GM21526 (cell line): ENCODE measurements around the gene DYNC1H1.

Experiments used
- ATAC-seq: cut with Tn5 transposase; IDR thresholded peaks from one replicate; pipeline ENCODE4 v1.9.1; 2021; ENCODE audit warnings: moderate library complexity; ENCODE audit not compliant: unreplicated experiment, low FRiP score

Gene DYNC1H1

DNA sequence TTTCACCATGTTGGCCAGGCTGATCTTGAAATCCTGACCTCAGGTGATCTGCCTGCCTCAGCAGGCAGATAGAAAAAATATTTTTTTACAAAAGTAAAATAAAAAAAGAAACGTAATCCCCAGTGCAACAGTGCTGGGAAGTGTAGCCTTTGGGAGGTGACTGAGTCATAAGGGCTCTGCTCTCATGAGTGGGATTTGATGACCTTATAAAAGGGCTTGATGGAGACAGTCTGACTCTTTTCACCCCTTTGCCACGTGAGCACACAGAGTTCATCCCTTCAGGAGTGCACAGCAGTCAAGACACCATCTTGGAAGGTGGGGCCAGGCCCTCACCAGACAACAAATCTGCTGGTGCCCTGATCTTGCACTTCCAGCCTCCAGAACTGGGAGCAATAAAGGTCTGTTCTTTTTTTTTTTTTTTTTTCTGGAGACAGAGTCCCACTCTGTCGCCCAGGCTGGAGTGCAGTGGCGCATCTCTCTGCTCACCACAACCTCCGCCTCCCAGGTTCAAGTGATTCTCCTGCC is 24.7 kb upstream of the DYNC1H1 start:
- ATAC-seq = no peak

DNA sequence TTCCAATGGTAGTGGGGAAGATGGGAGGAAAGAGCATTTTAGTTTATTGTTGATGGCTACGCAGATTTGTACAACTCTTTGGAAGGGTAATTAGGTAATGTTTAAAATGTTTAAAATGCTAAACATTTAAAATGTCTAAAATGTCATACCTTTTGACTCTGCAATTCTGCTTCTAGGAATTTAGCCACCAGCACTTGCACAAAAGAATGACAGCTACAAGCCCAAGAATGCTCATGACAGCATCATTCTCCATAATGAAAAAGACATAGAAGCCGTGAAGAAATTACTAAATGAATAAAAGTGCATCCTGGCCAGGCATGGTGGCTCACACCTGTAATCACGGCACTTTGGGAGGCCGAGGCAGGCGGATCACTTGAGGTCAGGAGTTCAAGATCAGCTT is 19.9 kb upstream of the DYNC1H1 start:
- ATAC-seq = no peak

DNA sequence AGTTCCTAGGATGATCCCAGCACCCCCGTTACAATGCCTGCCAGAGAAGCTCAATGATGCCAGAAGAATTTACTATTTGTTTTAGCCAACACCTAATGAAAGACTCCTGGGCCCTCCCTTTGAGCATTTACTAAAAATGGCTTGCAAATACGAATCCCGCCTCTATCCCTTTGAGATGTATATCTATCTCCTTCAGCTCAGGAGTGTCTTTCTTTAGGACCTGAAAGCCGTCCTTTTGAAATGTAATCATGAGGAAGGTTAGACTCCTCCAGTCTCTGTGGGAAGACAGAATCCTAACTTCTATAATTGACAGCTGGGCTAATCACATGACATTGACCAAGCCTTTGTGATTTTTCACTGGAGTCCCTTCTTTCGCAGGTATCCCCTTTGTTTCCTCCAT is 19.2 kb upstream of the DYNC1H1 start:
- no peak for ATAC-seq

- ATAC-seq = peak; percentile 18
Observed at GRCh38 chr14:101947577-101947903, 16.8 kb upstream of the DYNC1H1 start.

DNA sequence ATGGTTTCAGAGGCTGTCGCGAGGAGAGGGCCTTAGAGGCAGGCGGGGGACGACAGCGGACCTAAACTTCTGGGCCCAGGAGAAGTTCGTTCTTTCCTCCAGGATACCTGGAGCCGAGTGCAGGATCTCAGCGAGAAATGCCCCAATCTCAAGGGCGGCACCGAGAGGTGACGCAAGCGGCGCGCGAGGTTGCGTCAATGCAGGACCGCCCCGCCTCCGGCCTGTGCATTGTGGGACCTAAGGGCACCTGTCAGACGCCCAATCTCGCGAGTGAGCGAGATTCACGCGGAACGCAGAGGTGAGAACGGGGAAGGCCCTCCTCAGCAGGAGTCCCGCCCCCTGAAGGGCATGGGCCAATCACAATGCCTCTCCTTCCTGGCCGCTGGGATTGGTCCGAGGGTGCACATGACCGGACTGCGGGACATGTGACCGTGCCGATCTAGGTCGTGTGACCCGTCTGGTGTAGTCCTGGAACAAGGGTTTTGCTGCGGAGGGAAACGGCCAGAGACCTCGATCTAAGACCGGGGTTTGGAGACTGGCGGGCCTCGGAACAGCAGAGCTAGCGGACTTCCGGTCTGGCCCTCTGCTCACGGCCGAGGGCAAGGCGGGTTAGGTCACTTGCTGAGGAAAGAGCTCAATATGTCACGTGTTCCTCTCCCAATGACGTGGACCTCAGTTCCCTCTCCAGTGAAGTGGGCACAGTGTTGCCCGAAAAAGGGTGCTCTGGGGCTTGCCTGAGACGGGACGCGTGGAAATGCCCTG is 16.3 kb upstream of the DYNC1H1 start:
- ATAC-seq = peak; percentile 98

DNA sequence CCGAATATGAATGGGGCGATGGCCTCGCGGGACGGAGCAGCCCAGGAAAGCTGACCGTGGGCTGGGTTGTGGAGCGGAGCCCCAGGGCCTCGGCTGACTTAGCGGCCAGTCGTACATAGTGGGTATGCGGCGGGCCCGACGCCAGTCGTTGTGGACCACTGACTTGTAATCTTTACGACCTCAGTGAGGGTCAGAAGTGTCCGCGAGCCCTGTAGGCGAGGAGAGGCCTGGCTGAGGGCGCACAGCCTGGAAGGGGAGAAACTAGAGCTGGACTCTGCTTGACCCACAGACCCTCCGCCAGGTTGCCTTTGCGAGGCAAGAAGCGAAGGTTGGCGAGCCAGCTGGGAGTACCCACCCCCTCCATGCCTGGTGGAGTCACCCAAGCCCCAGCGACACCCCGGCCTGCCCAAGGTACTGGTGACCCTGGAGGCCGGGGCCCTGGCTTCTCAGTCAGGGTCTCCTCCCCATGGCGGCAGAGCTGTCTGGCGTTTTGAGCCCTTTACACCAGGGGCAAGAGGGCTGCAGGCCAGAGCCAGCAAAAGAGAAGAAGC is 15.6 kb upstream of the DYNC1H1 start:
- ATAC-seq = no peak

- no peak for ATAC-seq
Observed at GRCh38 chr14:101950100-101950499, 14.3 kb upstream of the DYNC1H1 start.

DNA sequence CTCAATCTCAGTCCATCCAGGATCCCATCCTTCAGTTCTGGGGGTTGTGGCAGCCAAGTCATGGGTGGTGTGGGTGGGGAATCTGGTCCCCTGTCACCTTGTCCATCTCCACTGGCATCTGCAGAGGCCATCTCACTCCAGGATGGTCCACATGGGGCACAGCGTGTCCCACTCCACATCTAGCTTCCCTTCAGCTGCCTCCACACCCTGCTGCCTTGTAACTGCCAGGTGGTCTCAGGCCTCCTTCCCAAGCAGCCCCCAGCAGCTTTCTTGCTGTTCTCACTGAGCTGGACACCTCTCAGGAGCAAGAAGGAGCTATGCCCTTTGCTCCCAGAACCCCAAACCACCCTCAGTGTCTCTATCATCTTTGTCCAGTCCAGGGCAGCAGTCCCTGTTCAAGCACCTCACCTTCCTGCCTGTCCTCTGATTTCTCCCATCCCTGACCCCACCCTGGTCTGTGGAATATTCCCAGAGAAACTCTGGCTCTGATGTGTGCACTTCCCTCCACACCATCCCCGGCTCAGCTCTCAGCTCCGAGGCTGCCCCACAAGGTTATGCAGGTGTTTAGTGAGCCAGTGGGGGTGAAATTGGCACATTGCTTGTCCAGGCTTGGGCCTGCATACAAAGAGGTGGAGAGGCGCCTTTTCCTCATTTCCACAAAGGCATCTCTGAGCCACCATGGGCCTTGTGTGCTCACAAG is 13.7 kb upstream of the DYNC1H1 start:
- no peak for ATAC-seq

DNA sequence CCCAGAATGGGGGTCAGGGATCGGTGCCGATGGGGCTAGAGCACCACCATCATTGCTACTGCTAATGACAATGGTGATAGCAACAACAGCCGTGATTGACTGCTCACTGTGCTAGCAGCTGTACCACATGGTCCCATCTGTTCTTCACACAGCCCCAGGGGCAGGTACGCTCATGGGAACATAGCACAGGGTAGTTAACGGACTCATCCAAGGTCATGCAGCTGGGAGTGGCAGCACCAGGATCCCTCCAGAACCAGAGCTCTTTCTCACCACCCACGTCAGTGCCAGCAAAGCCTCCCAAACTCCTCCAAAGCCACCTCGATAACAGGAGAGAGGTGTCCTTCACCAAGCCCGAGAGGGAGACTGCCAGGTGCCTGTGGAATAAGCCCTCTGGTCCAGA is 11.2 kb upstream of the DYNC1H1 start:
- no peak for ATAC-seq

DNA sequence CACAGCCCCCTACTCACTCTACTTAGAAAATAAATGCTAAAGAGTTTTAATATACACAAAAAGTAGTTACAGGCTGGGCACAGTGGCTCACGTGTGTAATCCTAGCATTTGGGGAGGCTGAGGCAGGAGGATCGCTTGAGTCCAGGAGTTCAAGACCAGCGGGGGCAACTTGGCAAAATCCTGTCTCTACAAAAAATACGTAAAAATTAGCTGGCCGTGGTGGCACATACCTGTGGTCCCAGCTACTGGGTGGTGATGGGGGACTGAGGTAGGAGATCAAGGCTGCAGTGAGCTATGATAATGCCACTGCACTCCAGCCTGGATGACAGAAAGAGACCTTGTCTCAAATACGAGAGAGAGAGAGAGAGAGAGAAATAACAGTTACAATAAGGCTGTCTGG is 9.9 kb upstream of the DYNC1H1 start:
- ATAC-seq = no peak

GRCh38 chr14:101955695-101956161 is 8.6 kb upstream of the DYNC1H1 start:
- no peak for ATAC-seq

DNA sequence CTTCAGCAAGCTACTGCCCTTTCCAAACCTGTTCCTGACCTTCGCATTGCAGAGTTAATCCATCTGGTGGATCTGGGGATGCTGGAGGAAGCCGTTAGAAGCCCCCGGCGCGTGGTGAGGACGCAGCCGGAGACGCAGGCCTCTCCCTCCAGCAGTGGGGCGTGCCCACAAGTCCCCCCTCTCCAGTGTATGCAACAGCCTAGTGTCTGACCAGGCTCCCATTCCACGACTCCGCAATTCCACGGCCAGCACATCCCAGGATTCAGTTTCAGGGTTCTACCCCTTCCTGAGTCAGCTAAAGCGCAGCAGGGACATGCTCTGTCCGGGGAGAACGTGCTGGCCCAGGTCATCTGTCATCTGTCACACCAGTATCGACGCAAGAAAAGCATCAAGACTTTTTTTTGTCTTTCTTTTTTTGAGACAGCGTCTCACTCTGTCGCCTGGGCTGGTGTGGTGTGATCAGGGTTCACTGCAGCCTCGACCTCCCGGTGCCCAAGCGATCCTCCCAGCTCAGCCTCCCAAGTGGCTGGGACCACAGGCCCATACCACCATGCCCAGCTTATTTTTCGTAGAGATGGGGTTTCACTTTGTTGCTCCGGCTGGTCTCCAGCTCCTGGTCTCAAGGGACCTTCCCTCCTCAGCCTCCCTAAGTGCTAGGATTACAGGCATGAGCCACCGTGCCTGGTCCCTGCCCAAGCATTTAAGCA is 8.0 kb upstream of the DYNC1H1 start:
- ATAC-seq = no peak

GRCh38 chr14:101957406-101958234 is 6.8 kb upstream of the DYNC1H1 start:
- ATAC-seq = no peak

- no peak for ATAC-seq
Observed at GRCh38 chr14:101958418-101959180, 5.8 kb upstream of the DYNC1H1 start.

DNA sequence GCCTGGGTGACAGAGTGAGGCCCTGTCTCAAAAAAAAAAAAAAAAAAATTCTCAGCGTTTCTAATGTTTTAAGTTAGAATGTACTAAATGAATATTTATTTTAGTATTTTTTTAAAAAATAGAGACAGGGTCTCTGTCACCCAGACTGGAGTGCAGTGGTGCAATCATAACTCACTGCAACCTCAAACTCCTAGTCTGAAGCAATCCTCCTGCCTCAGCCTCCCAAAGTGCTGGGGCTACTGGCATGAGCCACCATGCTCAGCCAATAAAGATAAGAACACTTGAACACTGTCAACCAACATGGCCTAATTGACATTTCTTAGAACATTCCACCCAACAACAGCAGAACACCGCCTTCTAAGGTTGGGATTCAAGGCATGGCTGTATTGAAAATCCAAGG is 5.1 kb upstream of the DYNC1H1 start:
- ATAC-seq = no peak

DNA sequence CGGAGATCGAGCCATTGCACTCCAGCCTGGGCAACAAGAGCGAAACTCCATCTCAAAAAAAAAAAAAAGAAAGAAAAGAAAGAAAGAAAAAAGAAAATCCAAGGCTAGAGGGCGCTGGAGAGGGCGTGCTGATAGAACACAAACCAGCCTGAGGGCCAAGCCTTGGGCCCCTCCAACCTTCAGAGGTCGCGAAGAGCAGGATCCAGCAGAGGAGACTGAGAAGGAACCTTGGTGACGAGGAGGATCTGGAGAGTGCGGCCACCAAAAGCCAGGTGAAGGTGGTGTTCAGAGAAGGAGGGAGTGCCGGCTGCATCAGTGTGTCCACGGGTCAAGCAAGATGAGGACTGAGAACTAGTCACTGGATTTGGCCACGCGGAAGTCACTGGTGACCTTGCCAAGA is 4.1 kb upstream of the DYNC1H1 start:
- ATAC-seq = no peak

DNA sequence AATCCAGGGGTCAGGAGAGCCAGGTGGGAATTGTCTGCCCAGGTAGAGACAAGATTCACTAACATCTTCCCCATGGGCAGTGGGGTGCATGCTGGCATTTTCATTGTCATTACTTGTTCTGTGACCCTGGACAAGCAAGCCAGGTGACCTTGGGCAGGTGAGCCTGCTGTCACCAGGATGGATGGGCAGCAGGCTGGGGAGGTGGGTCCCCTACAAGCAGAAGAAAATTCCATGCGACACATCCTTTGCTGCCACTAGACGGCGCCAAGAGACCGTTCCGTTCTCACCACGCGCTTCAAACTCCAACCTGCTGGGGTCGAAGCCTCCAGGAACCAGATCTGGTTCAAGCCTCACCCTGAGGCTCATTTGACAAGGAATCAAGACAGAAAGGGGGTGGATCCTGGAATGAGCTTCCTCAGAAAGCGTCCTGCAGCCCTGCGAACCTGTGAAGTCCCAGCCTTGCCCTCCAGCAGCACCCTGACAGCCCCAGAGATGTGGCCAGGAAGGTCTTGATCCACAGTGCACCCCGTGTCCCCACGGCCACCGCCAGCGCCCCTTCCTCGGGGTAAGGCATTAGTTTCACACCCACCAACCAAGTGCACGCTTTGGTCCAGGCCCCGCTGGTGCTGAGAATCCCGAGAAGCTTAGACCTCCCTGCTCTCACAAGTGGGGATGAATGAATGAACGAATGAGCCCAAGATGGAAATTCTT is 3.2 kb upstream of the DYNC1H1 start:
- ATAC-seq = no peak

DNA sequence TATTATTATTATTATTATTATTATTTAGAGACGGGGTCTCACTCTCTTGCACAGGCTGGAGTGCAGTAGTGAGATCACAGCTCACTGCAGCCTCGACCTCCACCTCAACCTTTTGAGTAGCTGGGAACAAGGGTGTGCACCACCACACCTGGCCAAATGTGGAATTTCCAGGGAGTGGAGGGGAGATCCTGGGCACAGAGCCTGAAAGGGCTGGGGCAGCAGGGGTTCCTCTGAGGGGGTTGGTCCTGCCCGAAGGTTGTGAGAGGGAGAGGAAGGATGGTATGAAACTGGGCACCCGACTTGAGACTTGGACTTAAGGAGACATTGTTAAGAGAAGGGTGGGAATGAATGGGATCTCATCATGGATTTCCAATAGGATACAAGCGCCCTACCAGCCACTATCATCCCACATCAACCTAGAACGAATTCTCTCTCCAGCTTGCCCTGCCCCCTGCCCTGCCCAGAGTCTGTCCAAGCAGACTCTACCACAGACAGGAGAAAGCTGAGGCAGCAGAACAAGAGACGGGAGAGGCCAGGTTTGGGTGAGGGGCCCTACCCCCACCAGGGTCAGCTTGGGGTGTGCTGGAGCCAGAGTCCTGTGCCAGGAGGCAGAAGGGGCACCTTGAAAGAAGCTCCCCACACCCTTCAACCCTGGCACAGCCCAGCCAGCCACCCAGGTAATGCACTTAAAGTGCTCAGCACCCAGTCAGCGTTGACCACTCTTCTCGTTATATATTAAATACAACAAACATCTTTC is 2.4 kb upstream of the DYNC1H1 start:
- ATAC-seq = no peak
